Mucosa of stomach (tissue), 1 donor: ENCODE data around the gene CCNB2.

Source experiments
- H3K27me3 ChIP-seq: one replicate; pipeline ENCODE4 v1.7.0; 2013; ENCODE audit warnings: mild to moderate bottlenecking, low read length; ENCODE audit not compliant: control insufficient read depth, insufficient read depth
- H3K36me3 ChIP-seq: one replicate; pipeline ENCODE4 v1.7.0; 2013; ENCODE audit warnings: low read length; ENCODE audit not compliant: control insufficient read depth, insufficient read depth
- H3K4me1 ChIP-seq: one replicate; pipeline ENCODE4 v1.7.0; 2013; ENCODE audit warnings: mild to moderate bottlenecking, low read length; ENCODE audit not compliant: control insufficient read depth, insufficient read depth
- H3K4me3 ChIP-seq: one replicate; pipeline ENCODE4 v1.7.0; 2013; ENCODE audit warnings: low read length
- H3K9ac ChIP-seq: one replicate; pipeline ENCODE4 v1.7.0; 2013; ENCODE audit warnings: mild to moderate bottlenecking, low read length, moderate library complexity
- H3K9me3 ChIP-seq: one replicate; pipeline ENCODE4 v1.7.0; 2013; ENCODE audit warnings: mild to moderate bottlenecking, low read length, moderate library complexity; ENCODE audit not compliant: control insufficient read depth
- donor health status: Pancreatic carcinoma.

Gene CCNB2

DNA sequence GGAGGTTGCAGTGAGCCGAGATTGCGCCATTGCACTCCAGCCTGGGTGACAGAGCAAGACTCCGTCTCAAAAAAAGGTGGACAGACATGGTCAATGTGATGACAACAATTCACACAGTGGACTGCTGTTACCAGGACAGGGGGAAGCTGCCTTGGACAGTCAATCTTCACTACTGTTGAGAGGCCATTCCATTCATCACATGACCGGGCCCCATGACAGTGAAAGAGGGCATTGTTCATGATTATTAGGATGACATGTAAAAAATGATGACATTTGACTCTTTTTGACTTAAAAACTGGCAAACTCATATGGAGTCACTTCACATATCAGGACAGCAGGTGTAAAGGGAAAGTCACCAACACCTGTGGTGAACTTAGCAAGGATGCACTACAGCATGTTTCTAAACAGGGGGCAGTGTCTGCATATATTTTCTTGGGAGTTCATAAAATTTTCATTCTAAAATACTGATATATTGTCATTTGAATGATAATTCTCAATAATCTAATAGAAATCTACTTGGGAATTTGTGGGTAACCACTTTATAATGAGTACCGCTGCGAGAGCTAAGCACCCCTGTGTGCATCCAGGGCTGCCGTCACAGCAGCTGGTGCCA is 67.4 kb downstream of the CCNB2 start:
- no peaks in the 10 kb centered on the region for H3K9me3 ChIP-seq
- H3K9ac ChIP-seq: no peak overlapping the region
- no peaks in the 10 kb centered on the region for H3K36me3 ChIP-seq
- peaks cover 28% of the 10 kb centered on the region for H3K4me1 ChIP-seq
- no peak overlapping the region for H3K4me3 ChIP-seq
- H3K27me3 ChIP-seq: no peaks in the 10 kb centered on the region

DNA sequence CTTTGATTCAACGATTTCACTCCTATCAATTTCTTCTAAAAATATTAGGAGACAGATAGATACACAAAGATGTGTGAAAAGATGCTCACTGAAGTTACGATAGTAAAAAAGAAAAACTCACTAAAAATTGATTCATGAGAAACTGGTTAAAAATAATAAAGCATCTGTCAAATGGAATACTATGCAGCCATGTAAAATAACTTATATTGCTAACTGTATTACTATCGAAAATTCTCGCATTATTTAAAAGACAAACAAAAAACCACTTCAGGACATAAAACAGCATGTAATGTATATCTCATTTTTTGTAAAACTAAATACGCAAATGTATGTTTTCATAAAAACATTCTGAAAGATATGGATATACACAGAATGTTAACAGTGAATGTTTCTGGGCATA is 68.2 kb downstream of the CCNB2 start:
- H3K36me3 ChIP-seq: no peaks in the 10 kb centered on the region
- H3K27me3 ChIP-seq: no peaks in the 10 kb centered on the region
- peaks cover 28% of the 10 kb centered on the region for H3K4me1 ChIP-seq
- H3K4me3 ChIP-seq: no peak overlapping the region
- H3K9ac ChIP-seq: no peak overlapping the region
- no peaks in the 10 kb centered on the region for H3K9me3 ChIP-seq

DNA sequence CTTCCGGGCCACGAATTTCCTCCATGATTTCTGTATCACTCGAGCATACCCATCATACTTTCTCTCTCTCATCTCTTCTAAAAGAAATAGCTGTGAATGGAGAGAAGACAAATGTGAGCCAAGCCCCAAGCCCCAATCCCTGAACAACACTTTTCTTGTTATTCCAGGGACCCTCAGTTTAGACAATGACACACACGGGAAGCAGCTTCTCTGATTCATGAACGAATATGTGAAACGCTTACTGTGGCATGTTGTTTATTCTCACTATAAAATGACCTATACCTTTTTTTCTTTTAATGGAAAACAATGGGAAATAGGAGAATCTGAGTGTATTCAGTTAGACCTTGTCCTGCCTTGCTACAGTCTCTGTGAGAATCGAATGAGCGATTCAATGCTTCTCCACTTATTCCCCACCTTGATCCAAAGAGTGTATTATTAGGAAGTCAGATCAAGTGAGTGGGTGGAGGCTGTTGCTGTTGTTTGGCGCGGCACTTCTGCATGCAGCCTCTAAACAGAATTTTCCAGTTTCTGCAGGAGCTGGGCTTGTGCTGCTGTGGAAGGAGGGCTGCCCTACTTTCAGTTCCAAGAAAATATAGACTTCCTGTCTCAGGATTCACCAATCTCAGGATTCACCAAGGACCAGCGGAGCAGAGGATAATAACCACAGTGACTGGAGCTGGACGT is 69.3 kb downstream of the CCNB2 start:
- Histone ChIP-seq H3K4me1 (peaks cover 28% of the 10 kb centered on the region), H3K4me3 (no peak overlapping the region), H3K9ac (no peak overlapping the region), H3K9me3 (no peaks in the 10 kb centered on the region), H3K27me3 (no peaks in the 10 kb centered on the region), H3K36me3 (no peaks in the 10 kb centered on the region)
